K562 (cell line): ENCODE results near the gene LRP6. TPM values are rescaled to one million over a fixed set of nuclear protein-coding genes. Genes with fewer than 3 reads are reported as not detected.
A peak's percentile ranks its signal among the peaks of the same experiment; 100 is the strongest.

Source experiments
- ATF3 ChIP-seq, 2 experiments: fragments of 450-650 bp in 1 of 2; sonication (generic) in 1 of 2; formaldehyde crosslinking in 1 of 2; IDR thresholded peaks in 1 of 2; conservative IDR thresholded peaks in 1 of 2; 2 replicates each; pipeline versions ENCODE4 v1.6.1 to v1.8.1; 2016 to 2023; ENCODE audit warnings: mild to moderate bottlenecking in 2 of 2, moderate library complexity in 2 of 2, inconsistent platforms in 1 of 2, missing genetic modification reagents in 1 of 2
- CHD7 ChIP-seq: fragments of 200-600 bp; sonication (generic); IDR thresholded peaks from one replicate; pipeline ENCODE4 v1.6.1; 2012; ENCODE audit warnings: mild to moderate bottlenecking, low read depth, low read length, inconsistent platforms
- CXXC5 ChIP-seq: fragments of 250-450 bp; sonication (Bioruptor Pico); IDR thresholded peaks from 2 replicates; pipeline ENCODE4 v1.8.0; 2022; ENCODE audit warnings: inconsistent platforms, mild to moderate bottlenecking, moderate library complexity
- ELF1 ChIP-seq: fragments of 200-800 bp; sonication (Bioruptor generic); IDR thresholded peaks from 2 replicates; pipeline ENCODE4 v1.6.1; 2016; ENCODE audit warnings: missing genetic modification characterization, missing compliant biosample characterization
- FOSL1 ChIP-seq: fragments of 200-800 bp; sonication (Bioruptor generic); conservative IDR thresholded peaks from 2 replicates; pipeline ENCODE4 v1.6.1; 2016; ENCODE audit warnings: missing genetic modification characterization, missing compliant biosample characterization
- FOXA3 ChIP-seq, 2 experiments: fragments of 450-650 bp in 1 of 2; sonication (generic) in 1 of 2; formaldehyde crosslinking; IDR thresholded peaks in 1 of 2; conservative IDR thresholded peaks in 1 of 2; 2 replicates each; pipeline versions ENCODE4 v1.4.0 to v1.8.0; 2020 to 2022; ENCODE audit warnings: mild to moderate bottlenecking in 2 of 2, missing genetic modification reagents in 1 of 2
- JUN ChIP-seq, 2 experiments: sonication (generic) in 1 of 2; formaldehyde crosslinking in 1 of 2; IDR thresholded peaks; 2 replicates each; pipeline versions ENCODE4 v1.6.1 to v1.8.0; 2012 to 2022; ENCODE audit warnings: borderline replicate concordance in 2 of 2, mild to moderate bottlenecking in 2 of 2, improper control_type of control experiment in 1 of 2, low read depth in 1 of 2, low read length in 1 of 2, missing genetic modification reagents in 1 of 2
- JUND ChIP-seq, 2 experiments: IDR thresholded peaks; 2 replicates in 1 of 2; 3 replicates in 1 of 2; pipeline ENCODE4 v1.6.1; 2011; ENCODE audit warnings: borderline replicate concordance in 2 of 2, low read depth in 2 of 2, low read length in 2 of 2, improper control_type of control experiment in 1 of 2, missing biosample characterization in 1 of 2, missing genetic modification characterization in 1 of 2, missing genetic modification reagents in 1 of 2
- LEF1 ChIP-seq: fragments of 450-650 bp; IDR thresholded peaks from 2 replicates; pipeline ENCODE4 v1.6.1; 2016; ENCODE audit warnings: mild to moderate bottlenecking
- MCM7 ChIP-seq, 2 experiments: fragments of 450-650 bp; IDR thresholded peaks; 2 replicates each; pipeline ENCODE4 v1.6.1; 2016 to 2018
- PHF8 ChIP-seq: fragments of 200-600 bp; sonication (generic); IDR thresholded peaks from 2 replicates; pipeline ENCODE4 v1.6.1; 2012; ENCODE audit warnings: mixed run types, mild to moderate bottlenecking, inconsistent platforms, low read length, moderate library complexity, borderline replicate concordance
- SRSF3 ChIP-seq: fragments of 200-400 bp; formaldehyde crosslinking; IDR thresholded peaks from 2 replicates; pipeline ENCODE4 v1.6.1; 2016; ENCODE audit warnings: mild to moderate bottlenecking, low read length, moderate library complexity; ENCODE audit not compliant: insufficient read depth
- STAT5B ChIP-seq: fragments of 250-450 bp; sonication (Bioruptor Pico); IDR thresholded peaks from 2 replicates; pipeline ENCODE4 v1.8.0; 2021; ENCODE audit warnings: mild to moderate bottlenecking, inconsistent platforms
- ZSCAN29 ChIP-seq: fragments of 450-650 bp; IDR thresholded peaks from 2 replicates; pipeline ENCODE4 v1.6.1; 2017
- polyA plus RNA-seq, 8 experiments: library from polyadenylated mRNA; depleted of rRNA in 4 of 8; stranded (reverse) in 5 of 8; unstranded in 3 of 8; fragments of >200 nt; fragmentation: Nextera tagmentation in 2 of 8; fragmentation: Illumina TruSeq in 1 of 8; extraction: Ambion mirVana in 2 of 8; extraction: Trizol in 1 of 8; gene quantifications; 2 replicates each; pipeline versions ENCODE4 v1.2.1 to v1.2.3, GENCODE V29; 2011 to 2014; ENCODE audit warnings: inconsistent platforms in 1 of 8, missing spikeins in 1 of 8
- total RNA-seq, 7 experiments: library from RNA; depleted of rRNA in 6 of 7; stranded (reverse); fragments of >200 nt in 6 of 7; fragmentation: Illumina TruSeq in 2 of 7; extraction: Trizol in 2 of 7; gene quantifications; 2 replicates each; pipeline versions ENCODE4 v1.2.1 to v1.2.3, GENCODE V29; 2011 to 2021; ENCODE audit warnings: low replicate concordance in 1 of 7

Gene LRP6
- total and polyA plus RNA-seq, 9 of the 15 experiments (the other 6 are each of a cell fraction or from before 2014, with no cell fraction given): 3.0 to 17.0 (median 10.8) TPM

GRCh38 chr12:12282761-12283425, 16.0 kb upstream of the LRP6 start (continued):
- TF ChIP-seq CHD7 (no peak), JUND (IDR thresholded peaks at IDR 0.05; ENCODE audit: borderline replicate concordance, low read depth, low read length) (peak; percentile 76; the same call in 1 of the 2 replicates), JUND (tag; IDR thresholded peaks at IDR 0.05; ENCODE audit: borderline replicate concordance, low read depth, low read length) (peak; percentile 65; the same call in 2 of the 3 replicates), ATF3 (IDR thresholded peaks at IDR 0.05) (peak; percentile 68; the same call in 1 of the 2 replicates), ATF3 (CRISPR knock-in tag; conservative IDR thresholded peaks at IDR 0.05) (no peak), SRSF3 (no peak), ELF1 (tag) (no peak), STAT5B (no peak), MCM7 (IDR thresholded peaks at IDR 0.05) (no peak), JUN (IDR thresholded peaks at IDR 0.05; ENCODE audit: borderline replicate concordance, low read depth, low read length) (0 out of 2 replicates have a peak, but pooled peaks have one; percentile 29), JUN (CRISPR knock-in tag; IDR thresholded peaks at IDR 0.05; ENCODE audit: borderline replicate concordance) (no peak), CXXC5 (no peak), ZSCAN29 (no peak), FOXA3 (CRISPR knock-in tag; conservative IDR thresholded peaks at IDR 0.05 in 1 of 2, IDR thresholded peaks at IDR 0.05 in 1 of 2) (no peak), LEF1 (no peak), PHF8 (no peak), FOSL1 (tag) (peak; percentile 77)
